ENCODE results near the gene EFNB2. TPM values are rescaled to one million over a fixed set of nuclear protein-coding genes. Genes with fewer than 3 reads are reported as not detected.

Gene EFNB2
- total and polyA plus RNA-seq, 2 donors (not counting 3 experiments of a cell fraction or from before 2014, with no cell fraction given) = 50.4 to 69.5 TPM

GRCh38 chr13:106464076-106464475, 71.4 kb downstream of the EFNB2 start:
- Histone ChIP-seq H3K79me2 (ENCODE audit: control insufficient read depth, insufficient read depth, low read length) (no peaks in the 10 kb centered on the region), H3K36me3 (ENCODE audit: control insufficient read depth in 2 of 2, extremely low read depth in 1 of 2, insufficient read depth in 2 of 2, low read length in 2 of 2) (no peaks in the 10 kb centered on the region), H3K4me1 (ENCODE audit: control insufficient read depth, extremely low read depth, insufficient read depth, low read length) (no peaks in the 10 kb centered on the region), H4K20me1 (replicated peaks; ENCODE audit: control insufficient read depth, extremely low read depth, insufficient read depth, low read length) (no peaks in the 10 kb centered on the region), H3K27me3 (ENCODE audit: control insufficient read depth in 2 of 2, insufficient read depth in 2 of 2, low read length in 2 of 2) (peaks cover 2 to 9% of the 10 kb centered on the region in 2 experiments), H3K9me3 (replicated peaks; ENCODE audit: control insufficient read depth, insufficient read depth, low read length) (no peaks in the 10 kb centered on the region), H3K9me1 (replicated peaks; ENCODE audit: control insufficient read depth, extremely low read depth, insufficient read depth, low read length) (no peaks in the 10 kb centered on the region), H3K27ac (ENCODE audit: insufficient read depth, low read depth, low read length) (no peak overlapping the region), H3K4me3 (replicated peaks in 1 of 3; ENCODE audit: insufficient read depth in 1 of 3, low read depth in 1 of 3, low read length in 3 of 3) (no peak overlapping the region), H3K9ac (replicated peaks; ENCODE audit: extremely low read depth, insufficient read depth, low read length) (no peak overlapping the region), H2AFZ (ENCODE audit: low read depth, low read length) (no peak overlapping the region), H3K4me2 (ENCODE audit: insufficient read depth, low read length) (no peak overlapping the region)
- no TSS peak for BruUV-seq (replicated peaks)
- TF ChIP-seq MYC (IDR thresholded peaks at IDR 0.05; ENCODE audit: low read depth, low read length) (no peak), FOS (IDR thresholded peaks at IDR 0.05; ENCODE audit: borderline replicate concordance, insufficient read depth, low read length) (no peak), MAX (IDR thresholded peaks at IDR 0.05; ENCODE audit: insufficient read depth, insufficient read length) (no peak), JUN (IDR thresholded peaks at IDR 0.05; ENCODE audit: borderline replicate concordance, insufficient read depth, insufficient read length, low read depth) (no peak), POLR2A (IDR thresholded peaks at IDR 0.05; ENCODE audit: low read depth, low read length) (no peak), CTCF (IDR thresholded peaks at IDR 0.05; ENCODE audit: extremely low read depth in 1 of 2, insufficient read depth in 1 of 2, low read depth in 1 of 2, low read length in 2 of 2) (no peak), GATA2 (IDR thresholded peaks at IDR 0.05; ENCODE audit: insufficient read depth, insufficient read length, low read depth, low read length) (no peak), POLR2AphosphoS5 (IDR thresholded peaks at IDR 0.05; ENCODE audit: insufficient read depth, low read depth, low read length) (no peak), EZH2 (IDR thresholded peaks at IDR 0.05; ENCODE audit: borderline replicate concordance, low read depth, low read length, severe bottlenecking) (no peak)
- no peak for DNase-seq (ENCODE audit: low read depth, low spot score)
- dilution Hi-C loops (cut with MboI; ENCODE audit: extremely low pct_ligation_motif_present, low sequenced_read_pairs) (no loop called here), intact Hi-C loops (cut with micrococcal nuclease) (no loop called here)
- CTCF ChIA-PET = no interaction called here
- POLR2A ChIA-PET = no interaction called here
- no peak for FAIRE-seq
